Heart left ventricle (tissue), 13 donors: Measurements from ENCODE around the gene SIGLEC15.

Experiments used
- CTCF ChIP-seq, 12 donors: fragments of 200-600 bp; sonication (generic) in 4 of 12; IDR thresholded peaks; one replicate each; pipeline versions ENCODE4 v1.5.0 to v1.8.0; 2018 to 2022; ENCODE audit warnings: antibody characterized with exemption in 12 of 12, mild to moderate bottlenecking in 5 of 12
- POLR2A ChIP-seq, 2 donors: fragments of 450-650 bp; IDR thresholded peaks; one replicate each; pipeline ENCODE4 v1.6.1; 2017; ENCODE audit warnings: antibody characterized with exemption in 2 of 2, mild to moderate bottlenecking in 2 of 2, moderate library complexity in 2 of 2
- donor health status: ischemic (EF 13 %, LVEDD 7.1; RV severe dilation, severe dysfunction).
- donor health status: DM: no; HTN: yes; CAD: no.
- donor health status: DM: no; HTN: no; CAD: no.
- donor health status: ischemic (EF 25% LVEDD 6.9; RV normal size, moderate dysfunction).
- donor health status: ischemic (EF 25% LVEDD 5.7; RV mildly dilated, moderate dysfunction).
- donor health status: ischemic (EF 35%, LVEDD 5.7; RV mildly dilated, moderate dysfunction).
- donor health status: nonischemic (EF 11% LVEDD 7.7; RV severe dilation, severe dysfunction).
- donor health status: DM: yes; HTN: yes; CAD: no.
- donor health status: PGD.
- donor health status: ischemic (EF 29% LVEDD 5.4; RV normal size, mild dysfunction).
- donor health status: nonischemic (EF 23%, LVEDD 6.1; RV moderate dilation, normal function).

GRCh38 chr18:45880876-45881558, 55.5 kb downstream of the SIGLEC15 start:
- TF ChIP-seq CTCF (IDR thresholded peaks at IDR 0.05), result no peak
- no peak for TF ChIP-seq POLR2A (IDR thresholded peaks at IDR 0.05)
